GM19099 (cell line): ENCODE results near the gene C1orf122.

Experiments used
- POLR2A ChIP-seq: IDR thresholded peaks from 3 replicates; pipeline ENCODE4 v1.6.1; 2011; ENCODE audit warnings: low read depth; ENCODE audit not compliant: insufficient read length; ENCODE audit errors: extremely low read depth

C1orf122 gene

DNA sequence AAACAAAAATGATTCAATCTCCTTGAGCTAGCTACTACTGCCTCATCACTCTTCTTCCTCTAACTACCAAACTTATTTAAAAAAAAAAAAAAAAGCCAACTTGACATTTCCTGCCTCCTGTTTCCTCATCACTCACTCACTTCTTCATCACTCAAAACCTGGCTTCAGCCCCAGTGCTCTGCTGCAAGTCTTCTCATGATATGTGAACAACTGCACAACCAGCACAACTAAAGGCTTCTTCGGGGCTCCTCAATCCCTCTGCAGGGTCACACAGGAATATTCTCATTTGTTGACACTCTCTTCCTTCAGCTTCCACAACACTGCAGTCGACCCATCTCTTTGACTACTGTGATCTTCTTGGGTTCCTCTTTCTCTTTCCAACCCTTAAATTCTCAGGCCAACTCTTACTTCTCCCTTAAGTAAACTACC lies 44.2 kb downstream of the C1orf122 start:
- TF ChIP-seq POLR2A: no peak

DNA sequence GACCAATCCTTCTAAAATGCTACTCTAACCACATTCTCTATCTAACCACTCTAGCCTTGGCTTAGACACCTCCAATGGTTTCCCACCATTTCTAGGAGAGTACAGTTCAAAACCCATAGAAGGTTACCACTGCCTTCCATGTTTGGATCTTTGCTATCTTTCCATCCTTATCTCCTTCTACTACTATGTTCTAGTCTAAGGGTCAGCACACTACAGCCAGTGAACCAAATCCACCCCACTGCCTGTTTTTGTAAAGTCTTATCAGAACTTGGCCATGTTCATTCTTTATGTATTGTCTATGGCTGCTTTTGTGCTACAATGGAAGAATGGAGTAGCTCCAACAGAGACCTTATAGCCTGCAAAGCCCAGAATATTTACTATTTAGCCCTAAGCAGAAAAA lies 45.6 kb downstream of the C1orf122 start:
- TF ChIP-seq POLR2A: no peak

DNA sequence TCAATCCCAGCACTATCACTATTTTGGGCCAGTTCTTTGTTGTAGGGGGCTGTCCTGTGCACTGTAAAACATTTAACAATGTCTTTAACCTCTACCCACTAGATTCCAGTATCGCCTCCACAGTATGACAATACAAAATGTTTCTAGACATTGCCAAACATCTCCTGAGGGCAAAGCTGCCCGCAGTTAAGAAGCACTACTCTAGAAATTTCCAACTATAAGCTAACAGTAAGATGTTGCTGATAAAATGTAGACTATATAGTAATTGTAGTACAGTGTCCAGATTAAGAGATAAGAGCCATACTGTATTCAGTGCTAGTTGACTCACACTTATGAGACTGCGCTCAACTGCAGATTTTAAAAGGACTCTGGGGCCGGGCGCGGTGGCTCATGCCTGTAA lies 46.8 kb downstream of the C1orf122 start:
- no peak for TF ChIP-seq POLR2A
